GM19351 (cell line): Measurements from ENCODE around the gene PPP2R2C.
A peak's percentile ranks its signal among the peaks of the same experiment; 100 is the strongest.

Experiments
- ATAC-seq: cut with Tn5 transposase; IDR thresholded peaks from one replicate; pipeline ENCODE4 v1.9.1; 2021; ENCODE audit warnings: mild to moderate bottlenecking, moderate library complexity; ENCODE audit not compliant: unreplicated experiment

The PPP2R2C gene

DNA sequence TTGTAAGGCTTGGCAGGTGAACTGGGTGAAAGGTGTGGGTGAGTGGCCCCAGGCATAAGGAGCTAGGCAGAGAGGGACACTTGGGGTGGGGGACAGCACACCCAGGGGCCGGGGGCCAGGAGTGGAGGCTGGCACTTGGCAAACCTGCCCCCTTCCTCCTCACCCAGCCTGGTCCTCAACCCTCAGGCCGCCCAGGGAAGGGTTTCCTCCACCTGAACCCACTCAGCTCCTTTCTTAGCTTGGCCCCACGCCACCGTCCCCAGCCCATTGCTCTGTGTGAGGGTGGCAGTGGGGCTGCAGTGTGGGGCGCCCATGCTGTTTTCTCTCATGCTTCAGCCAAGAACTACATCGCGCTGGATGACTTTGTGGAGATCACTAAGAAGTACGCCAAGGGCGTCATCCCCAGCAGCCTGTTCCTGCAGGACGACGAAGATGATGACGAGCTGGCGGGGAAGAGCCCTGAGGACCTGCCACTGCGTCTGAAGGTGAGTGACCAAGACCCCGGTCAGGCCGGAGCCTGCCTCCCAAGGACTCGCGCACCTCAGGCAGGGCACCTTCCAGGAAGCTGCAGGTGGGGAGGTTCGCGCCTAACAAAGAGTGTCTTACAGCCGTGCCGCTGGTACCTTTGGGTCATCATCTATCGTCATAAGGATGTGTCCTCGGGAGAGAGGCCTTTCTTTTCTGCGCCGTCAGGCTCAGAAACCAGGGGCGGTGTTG, 177.6 kb downstream of the PPP2R2C start:
- no peak for ATAC-seq

- no peak for ATAC-seq
Measured at GRCh38 chr4:6293661-6294060, 178.8 kb downstream of the PPP2R2C start.

GRCh38 chr4:6293097-6293445, 179.3 kb downstream of the PPP2R2C start:
- ATAC-seq, result no peak

DNA sequence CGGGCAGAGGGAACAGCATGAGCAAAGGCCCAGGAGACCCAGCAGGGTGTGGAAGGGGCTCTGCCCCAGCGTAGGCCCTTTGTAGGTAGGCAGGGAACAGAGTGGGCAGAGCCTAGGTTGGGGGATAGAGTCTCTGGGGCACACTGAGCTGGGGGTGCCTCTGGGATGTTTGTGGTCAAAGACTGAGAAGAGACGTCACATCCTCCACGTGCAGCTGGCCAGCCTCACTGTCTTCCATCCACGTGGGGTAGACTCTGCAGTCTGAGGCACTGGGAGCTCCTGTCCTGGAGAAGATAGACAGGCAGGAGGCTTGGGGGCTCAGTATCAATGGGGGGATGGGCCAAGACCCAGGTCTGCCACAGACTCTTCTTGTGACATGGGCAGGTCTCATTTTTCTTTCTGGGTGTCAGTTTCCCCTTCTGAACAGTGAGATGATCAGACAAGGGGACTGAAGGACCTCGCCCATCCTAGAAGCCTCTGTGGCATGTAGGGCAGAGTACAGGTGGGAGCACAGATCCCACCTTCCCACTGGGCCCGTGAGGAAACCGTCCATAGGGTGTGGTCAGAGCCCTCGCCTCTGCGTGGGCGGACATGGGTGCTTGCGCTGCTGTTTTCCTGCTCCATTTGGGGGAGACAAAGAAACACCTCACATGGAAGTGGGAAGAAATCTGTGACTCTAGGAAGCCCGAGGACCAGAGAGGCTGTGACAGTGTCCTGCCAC, 179.9 kb downstream of the PPP2R2C start:
- ATAC-seq, result no peak

DNA sequence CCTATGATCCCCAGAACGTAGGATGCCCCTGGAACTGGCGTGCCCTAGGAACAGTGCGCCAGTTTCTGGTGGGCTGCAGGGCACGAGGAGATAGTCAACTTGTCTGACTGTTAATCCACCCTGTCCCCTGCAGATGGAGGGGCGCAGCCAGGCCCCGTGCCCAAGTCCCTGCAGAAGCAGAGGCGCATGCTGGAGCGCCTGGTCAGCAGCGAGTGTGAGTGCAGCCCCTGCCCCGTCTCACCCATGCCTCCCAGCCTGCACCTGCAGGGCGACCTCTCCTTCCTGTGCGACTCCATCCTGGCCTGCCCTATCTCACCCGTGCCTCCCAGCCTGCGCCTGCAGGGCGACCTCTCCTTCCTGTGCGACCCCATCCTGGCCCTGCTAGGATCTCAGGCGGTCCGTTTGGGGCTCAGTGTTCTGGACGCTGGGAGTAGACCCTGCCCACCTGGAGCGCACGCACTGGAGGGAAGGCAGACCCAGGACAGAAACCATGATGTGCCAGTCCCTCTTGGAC, 180.6 kb downstream of the PPP2R2C start:
- no peak for ATAC-seq

GRCh38 chr4:6290769-6291547, 181.5 kb downstream of the PPP2R2C start:
- ATAC-seq, result no peak

DNA sequence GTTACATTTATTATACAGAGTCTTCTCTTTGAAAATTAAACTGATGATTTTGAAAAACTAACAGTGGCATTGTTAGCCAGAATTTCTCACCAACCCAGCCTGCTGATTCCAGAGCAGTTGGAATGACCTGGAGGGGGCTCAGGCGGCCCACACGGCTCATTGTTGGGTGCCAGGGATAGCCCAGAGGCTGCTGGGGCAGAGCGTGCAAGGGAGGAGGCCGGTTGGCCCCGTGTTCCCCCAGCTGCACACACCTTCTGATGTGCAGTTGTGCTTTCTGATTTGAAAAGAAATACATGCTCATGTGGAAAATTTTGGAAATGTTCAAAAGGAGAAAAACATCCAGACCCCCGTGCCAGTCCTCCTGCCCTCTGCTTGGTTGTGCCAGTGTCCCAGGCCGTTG, 182.2 kb downstream of the PPP2R2C start:
- ATAC-seq, result no peak

DNA sequence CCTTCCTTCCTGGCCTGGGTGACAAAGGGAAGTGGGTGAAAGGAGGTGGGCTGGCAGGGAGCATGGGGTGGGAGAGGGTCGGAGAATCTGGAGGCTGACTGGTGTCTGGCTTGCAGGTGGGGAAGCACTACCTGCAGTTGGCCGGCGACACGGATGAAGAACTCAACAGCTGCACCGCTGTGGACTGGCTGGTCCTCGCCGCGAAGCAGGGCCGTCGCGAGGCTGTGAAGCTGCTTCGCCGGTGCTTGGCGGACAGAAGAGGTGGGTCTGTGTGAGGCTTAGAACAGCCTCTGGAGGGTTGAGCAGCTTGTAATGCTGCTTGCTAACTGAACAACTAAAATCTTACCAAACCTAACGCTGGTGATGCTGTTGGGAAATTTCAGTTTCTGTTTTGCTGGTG, 183.5 kb downstream of the PPP2R2C start:
- no peak for ATAC-seq

DNA sequence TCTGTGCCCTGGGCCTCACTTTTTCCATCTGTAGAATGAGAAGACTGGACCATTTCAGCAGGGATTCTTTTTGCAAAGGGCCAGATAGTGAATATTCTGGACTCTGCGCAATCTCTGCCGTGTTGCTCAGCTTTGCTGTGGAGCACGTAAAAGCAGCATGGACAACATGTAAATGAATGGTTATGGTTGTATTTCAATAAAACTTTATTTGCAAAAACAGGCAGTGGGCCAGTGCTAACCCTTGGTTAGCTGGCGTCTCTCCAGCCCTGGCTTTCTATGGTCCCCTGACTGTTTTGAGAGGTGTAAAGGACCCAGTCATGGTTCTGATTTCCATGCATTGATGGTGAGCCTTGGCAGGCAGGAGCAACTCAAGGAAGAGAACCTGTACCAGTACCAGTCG, 184.1 kb downstream of the PPP2R2C start:
- ATAC-seq, result no peak

- no peak for ATAC-seq
Measured at GRCh38 chr4:6287017-6287788, 185.2 kb downstream of the PPP2R2C start.

- ATAC-seq, result no peak
Measured at GRCh38 chr4:6283282-6283681, 189.1 kb downstream of the PPP2R2C start.

DNA sequence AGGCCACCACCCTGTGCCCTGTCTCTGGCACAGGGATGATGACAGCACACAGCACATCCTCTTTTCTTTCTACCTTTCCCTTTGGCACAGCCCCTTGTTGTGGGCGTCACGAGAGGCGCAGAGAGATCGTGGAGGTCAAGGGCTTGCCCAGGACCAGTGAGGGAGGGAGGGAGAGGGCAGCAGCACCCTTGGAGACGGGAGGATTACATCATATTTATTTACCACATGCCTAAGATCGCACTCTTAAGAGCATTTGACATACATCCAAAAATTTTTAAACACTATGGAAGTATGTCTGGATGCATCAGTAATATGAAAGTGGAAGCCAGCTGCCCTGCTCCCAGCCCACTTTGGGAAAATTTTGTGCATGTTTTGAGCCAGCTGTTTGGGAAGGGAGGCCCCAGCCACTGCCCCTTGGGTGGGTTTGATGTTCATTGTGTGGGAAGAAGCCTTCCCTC, 190.1 kb downstream of the PPP2R2C start:
- no peak for ATAC-seq

GRCh38 chr4:6281436-6282313, 190.7 kb downstream of the PPP2R2C start:
- no peak for ATAC-seq

- no peak for ATAC-seq
Measured at GRCh38 chr4:6280365-6280996, 191.9 kb downstream of the PPP2R2C start.

- no peak for ATAC-seq
Measured at GRCh38 chr4:6279582-6280289, 192.7 kb downstream of the PPP2R2C start.

GRCh38 chr4:6278801-6279197, 193.6 kb downstream of the PPP2R2C start:
- ATAC-seq, result peak; percentile 93

DNA sequence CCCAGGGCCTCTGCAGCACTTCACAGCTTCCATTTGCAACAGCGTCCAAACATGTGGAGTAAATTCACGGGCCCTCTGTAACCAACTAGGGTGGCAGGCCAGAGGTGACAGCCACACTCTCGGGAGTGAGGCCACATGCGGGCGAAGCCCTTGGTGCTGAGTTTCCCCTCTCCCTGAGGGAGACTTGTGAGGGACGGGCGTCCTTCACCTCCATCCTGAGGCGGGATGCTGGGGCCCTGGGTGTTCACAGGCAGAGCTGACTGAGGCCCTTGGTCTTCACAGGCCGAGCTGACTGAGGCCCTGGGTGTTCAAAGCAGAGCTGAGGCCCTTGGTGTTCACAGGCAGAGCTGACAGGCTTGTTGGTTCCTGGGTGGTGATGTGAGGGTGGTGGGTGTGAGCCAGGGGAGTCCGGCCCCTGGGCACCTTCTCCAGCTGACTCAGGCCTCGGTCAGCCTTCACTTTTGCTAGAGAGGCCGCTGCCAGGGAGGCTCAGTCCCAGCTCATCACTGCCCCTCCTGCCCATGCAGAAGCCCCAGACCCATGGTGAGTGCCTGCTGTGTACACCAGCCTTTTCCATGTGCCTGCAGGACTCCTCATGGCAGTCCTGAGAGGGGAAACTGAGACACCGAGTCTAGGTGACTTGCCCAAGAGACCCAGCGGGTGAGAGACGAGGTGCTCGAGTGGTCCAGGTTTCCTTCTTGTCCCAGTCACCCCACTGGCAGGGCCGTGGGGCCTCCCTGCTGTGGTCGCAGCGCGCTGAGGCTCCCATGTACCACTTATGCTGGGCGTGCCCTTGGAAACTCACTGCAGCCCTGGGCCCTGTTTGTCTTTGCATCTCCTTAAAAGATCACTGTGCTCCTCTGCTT, 194.2 kb downstream of the PPP2R2C start:
- ATAC-seq, result no peak
